C4-2B (cell line): Measurements from ENCODE around the gene RPTOR.

Experiments used
- H3K27ac ChIP-seq: fragments of 450-650 bp; 2 replicates; pipeline ENCODE4 v1.5.1; 2017
- ZFX ChIP-seq: fragments of 450-650 bp; IDR thresholded peaks from 2 replicates; pipeline ENCODE4 v1.6.1; 2017
- TF ChIP-seq, protein P1 (sequence below): fragments of 450-650 bp; conservative IDR thresholded peaks from 2 replicates; pipeline ENCODE4 v1.5.1; 2017; ENCODE audit warnings: mild to moderate bottlenecking

The RPTOR gene

DNA sequence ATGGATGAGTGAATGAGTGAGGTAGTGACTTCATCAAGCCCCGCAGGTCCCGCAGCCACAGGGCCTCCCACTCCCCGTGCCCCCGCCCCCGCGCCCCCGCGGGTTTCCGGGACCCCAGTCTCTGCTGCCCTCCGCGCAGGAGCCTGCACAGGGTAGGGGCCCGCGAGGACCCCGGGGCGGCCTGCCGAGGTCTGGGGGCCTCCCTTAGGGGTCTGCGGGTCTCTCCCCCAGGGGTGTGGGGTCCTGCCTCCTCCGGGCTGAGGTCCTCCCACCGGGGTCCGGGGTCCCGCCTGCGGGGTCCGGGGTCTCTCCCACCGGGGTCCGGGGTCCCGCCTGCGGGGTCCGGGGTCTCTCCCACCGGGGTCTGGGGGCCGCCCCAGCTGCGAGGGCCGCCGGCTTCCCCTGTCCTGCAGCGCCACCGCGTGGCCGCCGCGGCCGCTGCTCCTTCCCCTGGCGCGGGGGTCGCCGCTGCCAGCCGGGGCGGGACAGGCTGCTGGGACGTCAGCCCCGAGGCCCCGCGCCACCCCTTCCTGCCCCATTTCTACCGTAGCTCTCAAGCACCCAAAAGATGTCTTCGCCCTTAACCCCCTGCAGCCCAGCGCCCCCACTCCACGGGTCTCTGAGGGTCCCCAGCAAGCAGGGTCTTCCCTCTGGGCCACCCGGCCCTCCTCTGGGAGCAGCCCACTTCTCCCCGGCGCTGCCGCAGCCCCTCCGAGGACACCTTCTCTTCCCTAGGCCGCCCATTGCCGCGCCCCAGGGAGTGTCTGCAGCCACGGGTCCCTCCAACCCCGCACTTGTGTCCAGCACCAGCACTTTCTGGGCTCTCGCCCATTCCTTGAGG is 436.6 kb downstream of the RPTOR start:
- TF ChIP-seq, protein P1, sequence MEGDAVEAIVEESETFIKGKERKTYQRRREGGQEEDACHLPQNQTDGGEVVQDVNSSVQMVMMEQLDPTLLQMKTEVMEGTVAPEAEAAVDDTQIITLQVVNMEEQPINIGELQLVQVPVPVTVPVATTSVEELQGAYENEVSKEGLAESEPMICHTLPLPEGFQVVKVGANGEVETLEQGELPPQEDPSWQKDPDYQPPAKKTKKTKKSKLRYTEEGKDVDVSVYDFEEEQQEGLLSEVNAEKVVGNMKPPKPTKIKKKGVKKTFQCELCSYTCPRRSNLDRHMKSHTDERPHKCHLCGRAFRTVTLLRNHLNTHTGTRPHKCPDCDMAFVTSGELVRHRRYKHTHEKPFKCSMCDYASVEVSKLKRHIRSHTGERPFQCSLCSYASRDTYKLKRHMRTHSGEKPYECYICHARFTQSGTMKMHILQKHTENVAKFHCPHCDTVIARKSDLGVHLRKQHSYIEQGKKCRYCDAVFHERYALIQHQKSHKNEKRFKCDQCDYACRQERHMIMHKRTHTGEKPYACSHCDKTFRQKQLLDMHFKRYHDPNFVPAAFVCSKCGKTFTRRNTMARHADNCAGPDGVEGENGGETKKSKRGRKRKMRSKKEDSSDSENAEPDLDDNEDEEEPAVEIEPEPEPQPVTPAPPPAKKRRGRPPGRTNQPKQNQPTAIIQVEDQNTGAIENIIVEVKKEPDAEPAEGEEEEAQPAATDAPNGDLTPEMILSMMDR: peak; percentile 94
- TF ChIP-seq ZFX: no peak
- H3K27ac ChIP-seq: no peak overlapping the region

GRCh38 chr17:80981929-80982425 is 437.3 kb downstream of the RPTOR start:
- TF ChIP-seq, protein P1: no peak
- no peak for TF ChIP-seq ZFX
- H3K27ac ChIP-seq: no peak overlapping the region

- TF ChIP-seq ZFX: no peak
- TF ChIP-seq, protein P1: no peak
- no peak overlapping the region for H3K27ac ChIP-seq
These were observed 437.9 kb downstream of the RPTOR start for GRCh38 chr17:80982426-80982974.

DNA sequence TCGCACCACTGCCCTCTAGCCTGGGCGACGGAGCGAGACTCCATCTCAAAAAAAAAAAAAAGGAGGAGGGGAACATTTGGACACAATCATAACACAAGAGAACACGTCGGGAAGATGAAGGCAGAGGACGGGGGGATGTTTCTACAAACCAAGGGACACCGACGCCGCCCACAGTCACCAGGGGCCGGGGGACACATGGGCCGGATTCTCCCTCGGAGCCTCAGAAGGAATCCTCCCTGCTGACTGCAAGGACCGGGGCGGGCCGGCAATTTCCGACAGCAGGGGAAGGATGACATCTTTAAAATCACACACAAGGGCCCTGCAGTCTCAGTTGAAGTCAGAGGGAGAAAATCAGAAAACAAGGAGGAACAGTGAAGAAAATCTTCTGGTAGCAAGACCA is 438.9 kb downstream of the RPTOR start:
- TF ChIP-seq, protein P1: no peak
- no peak for TF ChIP-seq ZFX

GRCh38 chr17:80984749-80985148 is 440.1 kb downstream of the RPTOR start:
- no peak overlapping the region for H3K27ac ChIP-seq
- TF ChIP-seq ZFX: no peak
- TF ChIP-seq, protein P1: no peak

More for the DNA sequence above, 438.9 kb downstream of the RPTOR start:
- no peak overlapping the region for H3K27ac ChIP-seq

DNA sequence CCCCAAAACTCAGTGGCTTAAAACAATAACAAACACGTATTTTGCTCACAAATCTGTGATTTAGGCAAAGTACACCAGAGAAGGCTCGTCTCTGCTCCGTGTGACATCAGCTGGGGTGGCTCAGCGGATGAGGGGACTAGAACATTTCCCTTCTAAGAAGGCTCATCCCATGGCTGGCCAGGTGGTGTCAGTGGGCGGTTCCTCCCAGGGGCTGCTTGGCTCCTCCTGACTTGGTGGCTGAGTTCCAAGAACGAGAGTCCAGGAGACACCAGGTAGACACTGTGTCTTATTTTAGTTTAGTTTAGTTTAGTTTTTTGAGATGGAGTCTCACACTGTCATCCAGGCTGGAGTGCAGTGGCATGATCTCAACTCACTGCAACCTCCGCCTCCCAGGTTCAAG is 441.4 kb downstream of the RPTOR start:
- H3K27ac ChIP-seq: no peak overlapping the region
- no peak for TF ChIP-seq ZFX
- TF ChIP-seq, protein P1: no peak

DNA sequence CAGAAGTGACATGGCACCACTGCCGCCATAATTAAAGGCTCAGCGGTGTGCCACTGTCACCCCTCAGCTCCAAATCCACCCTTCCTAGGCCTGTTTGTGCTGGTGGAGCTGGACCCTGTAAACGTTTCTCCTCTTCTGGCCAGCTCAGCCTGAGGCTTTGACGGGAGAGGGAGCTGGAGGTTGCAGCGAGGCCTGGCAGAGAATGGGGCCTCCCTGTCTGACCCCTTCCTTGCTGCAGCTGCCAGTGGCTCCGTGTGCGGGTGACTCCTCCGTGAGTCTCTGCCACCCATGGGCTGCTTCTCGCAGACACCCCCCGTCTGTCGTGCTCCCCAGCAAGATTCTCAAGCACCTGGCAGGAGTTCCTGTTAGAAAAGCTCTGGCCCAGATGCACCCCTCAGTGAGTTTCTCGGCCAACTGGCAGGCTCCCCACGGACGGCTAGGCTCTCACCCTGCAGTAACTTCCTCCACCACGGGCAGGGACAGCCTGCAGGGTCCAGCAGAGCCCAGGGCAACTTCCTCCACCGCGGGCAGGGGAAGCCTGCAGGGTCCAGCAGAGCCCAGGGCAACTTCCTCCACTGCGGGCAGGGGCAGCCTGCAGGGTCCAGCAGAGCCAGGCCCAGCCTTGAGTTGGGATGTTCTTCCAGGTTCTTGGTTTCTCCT is 442.3 kb downstream of the RPTOR start:
- H3K27ac ChIP-seq: no peak overlapping the region
- no peak for TF ChIP-seq ZFX
- TF ChIP-seq, protein P1: no peak
